Measurements from ENCODE around the gene PLEKHA6. TPM values are rescaled to one million over a fixed set of nuclear protein-coding genes. Genes with fewer than 3 reads are reported as not detected.

Gene PLEKHA6
- total RNA-seq, 1 experiment from 2014 or later = 5.5 TPM

DNA sequence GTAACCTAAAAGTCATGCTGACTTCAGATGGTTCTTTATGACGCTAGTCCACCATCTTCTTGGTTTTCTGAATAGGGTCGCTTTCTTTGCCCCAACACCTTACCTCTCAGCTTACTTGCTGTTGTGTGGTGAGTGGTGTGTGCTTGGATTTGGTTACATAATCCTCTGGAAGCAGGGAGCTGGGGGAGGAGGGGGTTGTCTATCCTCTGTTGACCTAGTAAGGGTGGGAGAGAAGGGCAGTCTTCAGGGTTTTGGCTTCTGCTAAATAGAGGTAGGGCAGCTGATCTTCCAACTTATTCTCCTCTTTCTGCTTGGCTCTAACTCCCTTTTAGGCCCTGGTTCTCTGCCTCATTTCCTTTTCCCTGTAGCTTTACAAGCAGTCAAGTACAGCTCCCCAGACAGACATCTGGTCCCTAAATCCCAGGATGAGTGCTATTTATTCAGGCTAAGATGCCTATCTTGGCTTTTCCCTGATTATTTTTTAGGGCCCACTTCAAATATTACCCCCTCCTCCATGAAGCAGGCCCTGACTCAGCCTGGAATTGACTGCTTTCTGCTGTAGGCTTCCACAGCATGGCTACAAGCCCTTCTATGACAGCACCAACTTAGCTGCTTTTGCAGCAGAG lies 187.2 kb downstream of the PLEKHA6 start:
- intact Hi-C loops (cut with micrococcal nuclease; ENCODE audit: unreplicated experiment) = no loop called here
- Histone ChIP-seq H3K9me3 (ENCODE audit: control insufficient read depth, insufficient read depth, low read depth, low read length) (peaks cover 11% of the 10 kb centered on the region; the same call in 1 of the 2 replicates), H3K27ac (ENCODE audit: low read length) (no peak overlapping the region), H3K4me1 (ENCODE audit: control insufficient read depth, insufficient read depth, low read length) (no peaks in the 10 kb centered on the region), H3K4me3 (ENCODE audit: low read depth in 2 of 2, low read length in 2 of 2) (no peak overlapping the region), H3K36me3 (ENCODE audit: control insufficient read depth, insufficient read depth, low read length) (no peaks in the 10 kb centered on the region), H3K27me3 (ENCODE audit: control insufficient read depth, insufficient read depth, low read length) (peaks cover 9% of the 10 kb centered on the region; the same call in 1 of the 2 replicates)
- in situ Hi-C loops (cut with HindIII; ENCODE audit: low pct_unique_long_range_greater_than_20kb, low sequenced_read_pairs) = no loop called here
- ChIA-PET CTCF (no interaction called here), POLR2A (interaction anchor here (0.5 kb wide), 1 partner anchor 200 kb away, joined by 5 read pairs; no protein-coding TSS in a partner anchor)
- no peak for ATAC-seq
- no peak for DNase-seq (ENCODE audit: low read depth, low spot score)
- BruUV-seq (replicated peaks) = no TSS peak
- TF ChIP-seq SIN3A (IDR thresholded peaks at IDR 0.05; ENCODE audit: borderline replicate concordance, insufficient read depth, low read depth, low read length) = no peak
- TF ChIP-seq, protein P1, sequence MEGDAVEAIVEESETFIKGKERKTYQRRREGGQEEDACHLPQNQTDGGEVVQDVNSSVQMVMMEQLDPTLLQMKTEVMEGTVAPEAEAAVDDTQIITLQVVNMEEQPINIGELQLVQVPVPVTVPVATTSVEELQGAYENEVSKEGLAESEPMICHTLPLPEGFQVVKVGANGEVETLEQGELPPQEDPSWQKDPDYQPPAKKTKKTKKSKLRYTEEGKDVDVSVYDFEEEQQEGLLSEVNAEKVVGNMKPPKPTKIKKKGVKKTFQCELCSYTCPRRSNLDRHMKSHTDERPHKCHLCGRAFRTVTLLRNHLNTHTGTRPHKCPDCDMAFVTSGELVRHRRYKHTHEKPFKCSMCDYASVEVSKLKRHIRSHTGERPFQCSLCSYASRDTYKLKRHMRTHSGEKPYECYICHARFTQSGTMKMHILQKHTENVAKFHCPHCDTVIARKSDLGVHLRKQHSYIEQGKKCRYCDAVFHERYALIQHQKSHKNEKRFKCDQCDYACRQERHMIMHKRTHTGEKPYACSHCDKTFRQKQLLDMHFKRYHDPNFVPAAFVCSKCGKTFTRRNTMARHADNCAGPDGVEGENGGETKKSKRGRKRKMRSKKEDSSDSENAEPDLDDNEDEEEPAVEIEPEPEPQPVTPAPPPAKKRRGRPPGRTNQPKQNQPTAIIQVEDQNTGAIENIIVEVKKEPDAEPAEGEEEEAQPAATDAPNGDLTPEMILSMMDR (IDR thresholded peaks at IDR 0.05) = no peak
- TF ChIP-seq POLR2AphosphoS5 (IDR thresholded peaks at IDR 0.05; ENCODE audit: low read depth, low read length) = no peak
- TF ChIP-seq TCF7L2 (IDR thresholded peaks at IDR 0.05; ENCODE audit: low read depth, low read length) = no peak
- TF ChIP-seq, protein P2, sequence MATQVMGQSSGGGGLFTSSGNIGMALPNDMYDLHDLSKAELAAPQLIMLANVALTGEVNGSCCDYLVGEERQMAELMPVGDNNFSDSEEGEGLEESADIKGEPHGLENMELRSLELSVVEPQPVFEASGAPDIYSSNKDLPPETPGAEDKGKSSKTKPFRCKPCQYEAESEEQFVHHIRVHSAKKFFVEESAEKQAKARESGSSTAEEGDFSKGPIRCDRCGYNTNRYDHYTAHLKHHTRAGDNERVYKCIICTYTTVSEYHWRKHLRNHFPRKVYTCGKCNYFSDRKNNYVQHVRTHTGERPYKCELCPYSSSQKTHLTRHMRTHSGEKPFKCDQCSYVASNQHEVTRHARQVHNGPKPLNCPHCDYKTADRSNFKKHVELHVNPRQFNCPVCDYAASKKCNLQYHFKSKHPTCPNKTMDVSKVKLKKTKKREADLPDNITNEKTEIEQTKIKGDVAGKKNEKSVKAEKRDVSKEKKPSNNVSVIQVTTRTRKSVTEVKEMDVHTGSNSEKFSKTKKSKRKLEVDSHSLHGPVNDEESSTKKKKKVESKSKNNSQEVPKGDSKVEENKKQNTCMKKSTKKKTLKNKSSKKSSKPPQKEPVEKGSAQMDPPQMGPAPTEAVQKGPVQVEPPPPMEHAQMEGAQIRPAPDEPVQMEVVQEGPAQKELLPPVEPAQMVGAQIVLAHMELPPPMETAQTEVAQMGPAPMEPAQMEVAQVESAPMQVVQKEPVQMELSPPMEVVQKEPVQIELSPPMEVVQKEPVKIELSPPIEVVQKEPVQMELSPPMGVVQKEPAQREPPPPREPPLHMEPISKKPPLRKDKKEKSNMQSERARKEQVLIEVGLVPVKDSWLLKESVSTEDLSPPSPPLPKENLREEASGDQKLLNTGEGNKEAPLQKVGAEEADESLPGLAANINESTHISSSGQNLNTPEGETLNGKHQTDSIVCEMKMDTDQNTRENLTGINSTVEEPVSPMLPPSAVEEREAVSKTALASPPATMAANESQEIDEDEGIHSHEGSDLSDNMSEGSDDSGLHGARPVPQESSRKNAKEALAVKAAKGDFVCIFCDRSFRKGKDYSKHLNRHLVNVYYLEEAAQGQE (IDR thresholded peaks at IDR 0.05; ENCODE audit: insufficient read depth in 1 of 2, low read depth in 2 of 2, low read length in 1 of 2) = no peak

DNA sequence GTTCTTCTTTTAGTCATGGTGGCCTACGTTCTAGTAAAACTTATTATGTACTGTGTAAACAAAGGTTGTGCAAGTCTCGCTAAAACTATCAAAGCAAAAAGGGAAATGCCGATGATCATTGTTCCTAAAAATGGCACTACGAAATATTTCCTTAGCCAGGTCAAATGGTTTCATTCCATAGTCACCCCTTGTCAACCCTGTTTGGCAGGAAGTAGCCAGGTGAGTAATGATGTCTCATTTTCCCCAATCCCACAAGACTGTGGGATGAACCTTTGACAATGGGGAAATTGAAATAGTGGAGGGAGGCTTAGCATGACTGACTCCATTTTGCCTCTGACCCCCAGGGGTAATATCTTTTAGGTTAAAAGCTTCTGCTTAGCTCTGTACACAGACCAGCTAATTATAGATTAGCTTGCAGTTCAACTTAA lies 188.0 kb downstream of the PLEKHA6 start:
- 0 out of 2 replicates have a peak, but pooled peaks cover 6% of the 10 kb centered on the region for H3K27me3 ChIP-seq (ENCODE audit: control insufficient read depth, insufficient read depth, low read length)
- TF ChIP-seq SIN3A (IDR thresholded peaks at IDR 0.05; ENCODE audit: borderline replicate concordance, insufficient read depth, low read depth, low read length) (no peak), TCF7L2 (IDR thresholded peaks at IDR 0.05; ENCODE audit: low read depth, low read length) (no peak), POLR2AphosphoS5 (IDR thresholded peaks at IDR 0.05; ENCODE audit: low read depth, low read length) (no peak)
- TF ChIP-seq, protein P2 (IDR thresholded peaks at IDR 0.05; ENCODE audit: insufficient read depth in 1 of 2, low read depth in 2 of 2, low read length in 1 of 2) = no peak
- TF ChIP-seq, protein P1 (IDR thresholded peaks at IDR 0.05) = no peak
- no peak; the same call in 1 of the 2 replicates for ATAC-seq
- CTCF ChIA-PET = no interaction called here
- DNase-seq (ENCODE audit: low read depth, low spot score) = peak; percentile 71
- intact Hi-C loops (cut with micrococcal nuclease; ENCODE audit: unreplicated experiment) = no loop called here
- POLR2A ChIA-PET = no interaction called here
- BruUV-seq (replicated peaks) = no TSS peak
- in situ Hi-C loops (cut with HindIII; ENCODE audit: low pct_unique_long_range_greater_than_20kb, low sequenced_read_pairs) = no loop called here
- peaks cover 11% of the 10 kb centered on the region; the same call in 1 of the 2 replicates for H3K9me3 ChIP-seq (ENCODE audit: control insufficient read depth, insufficient read depth, low read depth, low read length)
- no peaks in the 10 kb centered on the region for H3K36me3 ChIP-seq (ENCODE audit: control insufficient read depth, insufficient read depth, low read length)
- H3K4me1 ChIP-seq (ENCODE audit: control insufficient read depth, insufficient read depth, low read length) = no peaks in the 10 kb centered on the region
- no peak overlapping the region for H3K4me3 ChIP-seq (ENCODE audit: low read depth in 2 of 2, low read length in 2 of 2)
- H3K27ac ChIP-seq (ENCODE audit: low read length) = no peak overlapping the region

Data from Panc1 (cell line).